IMR-90 (cell line): Measurements from ENCODE around the gene CKS1B. TPM values are rescaled to one million over a fixed set of nuclear protein-coding genes. Genes with fewer than 3 reads are reported as not detected.

Experiments used
- ATAC-seq: fragments of 200-7000 bp; cut with Tn5 transposase; 2 replicates; pipeline ENCODE4 v1.9.1; 2020; ENCODE audit warnings: low read depth, mild to moderate bottlenecking, moderate library complexity
- BruUV-seq: library from RNA; stranded (reverse); fragments of 400-500 nt; replicated peaks from 2 replicates; lab custom pipeline; 2021; lab: Mats Ljungman, UMichigan
- CTCF ChIA-PET: fragments of 300-600 bp; formaldehyde crosslinking; extraction: SDS; loops from one replicate; lab custom pipeline; 2021; ENCODE audit warnings: antibody characterized with exemption; lab: Yijun Ruan, JAX
- POLR2A ChIA-PET: fragments of 300-600 bp; sonication (Branson Sonifier 250); formaldehyde crosslinking; loops from one replicate; lab custom pipeline; 2022; ENCODE audit warnings: antibody characterized with exemption; ENCODE audit not compliant: unreplicated experiment; lab: Charles Lee
- DNase-seq: peaks from one replicate; pipeline ENCODE4 v3.0.0; 2013
- H2AFZ ChIP-seq: replicated peaks from 2 replicates; pipeline ENCODE3; 2013; ENCODE audit warnings: low read length, mild to moderate bottlenecking; ENCODE audit not compliant: poor library complexity
- H2AK5ac ChIP-seq: 2 replicates; pipeline ENCODE4 v1.6.1; 2013; ENCODE audit warnings: low read depth, low read length, inconsistent platforms
- H2AK9ac ChIP-seq: replicated peaks from 2 replicates; pipeline ENCODE3; 2013; ENCODE audit warnings: mild to moderate bottlenecking, low read depth, low read length, moderate library complexity; ENCODE audit not compliant: poor library complexity
- H2BK120ac ChIP-seq: 2 replicates; pipeline ENCODE4 v1.6.1; 2013; ENCODE audit warnings: low read depth, low read length, inconsistent platforms
- H2BK15ac ChIP-seq: 3 replicates; pipeline ENCODE4 v1.6.1; 2013; ENCODE audit warnings: low read depth, low read length, inconsistent platforms
- H2BK20ac ChIP-seq: 2 replicates; pipeline ENCODE4 v1.6.1; 2013; ENCODE audit warnings: low read depth, mild to moderate bottlenecking, inconsistent platforms, low read length, moderate library complexity
- H2BK5ac ChIP-seq: 2 replicates; pipeline ENCODE4 v1.6.1; 2013; ENCODE audit warnings: mild to moderate bottlenecking, low read depth, low read length, inconsistent platforms; ENCODE audit not compliant: poor library complexity, severe bottlenecking
- H3K14ac ChIP-seq: replicated peaks from 2 replicates; pipeline ENCODE4 v1.6.1; 2013; ENCODE audit warnings: low read depth, low read length, inconsistent platforms
- H3K18ac ChIP-seq: 2 replicates; pipeline ENCODE4 v1.6.1; 2013; ENCODE audit warnings: low read depth, low read length, control low read depth
- H3K23ac ChIP-seq: 2 replicates; pipeline ENCODE4 v1.6.1; 2013; ENCODE audit warnings: low read depth, low read length, inconsistent platforms
- H3K27ac ChIP-seq: 2 replicates; pipeline ENCODE4 v1.5.1; 2013; ENCODE audit warnings: mild to moderate bottlenecking, control low read depth, low read length; ENCODE audit not compliant: insufficient read depth
- H3K27me3 ChIP-seq: 2 replicates; pipeline ENCODE4 v1.6.1; 2013; ENCODE audit warnings: low read length; ENCODE audit not compliant: control insufficient read depth, insufficient read depth
- H3K36me3 ChIP-seq: 2 replicates; pipeline ENCODE4 v1.6.1; 2013; ENCODE audit warnings: low read length, mixed read lengths; ENCODE audit not compliant: control insufficient read depth, insufficient read depth
- H3K4ac ChIP-seq: 2 replicates; pipeline ENCODE4 v1.6.1; 2013; ENCODE audit warnings: low read depth, low read length, inconsistent platforms
- H3K4me1 ChIP-seq: 2 replicates; pipeline ENCODE4 v1.6.1; 2013; ENCODE audit warnings: low read length, mixed read lengths; ENCODE audit not compliant: control insufficient read depth, insufficient read depth
- H3K4me2 ChIP-seq: 2 replicates; pipeline ENCODE4 v1.6.1; 2013; ENCODE audit warnings: low read depth, mild to moderate bottlenecking, control low read depth, low read length, moderate library complexity
- H3K4me3 ChIP-seq: 2 replicates; pipeline ENCODE4 v1.5.1; 2013; ENCODE audit warnings: low read depth, mild to moderate bottlenecking, control low read depth, low read length, moderate library complexity; ENCODE audit not compliant: insufficient read depth
- H3K56ac ChIP-seq: 2 replicates; pipeline ENCODE4 v1.6.1; 2013; ENCODE audit warnings: low read length, inconsistent platforms; ENCODE audit not compliant: insufficient read depth; ENCODE audit errors: extremely low read depth
- H3K79me1 ChIP-seq, 2 experiments: 2 replicates each; pipeline ENCODE4 v1.6.1; 2013; ENCODE audit warnings: low read length in 2 of 2, inconsistent platforms in 1 of 2, low read depth in 1 of 2
- H3K9ac ChIP-seq: 2 replicates; pipeline ENCODE4 v1.6.1; 2013; ENCODE audit warnings: low read depth, low read length, control low read depth
- H3K9me1 ChIP-seq: 2 replicates; pipeline ENCODE4 v1.6.1; 2013; ENCODE audit warnings: low read length, inconsistent platforms; ENCODE audit not compliant: insufficient read depth
- H3K9me3 ChIP-seq: 2 replicates; pipeline ENCODE4 v1.6.1; 2013; ENCODE audit warnings: low read length; ENCODE audit not compliant: control insufficient read depth, insufficient read depth
- H4K20me1 ChIP-seq: 2 replicates; pipeline ENCODE4 v1.6.1; 2013; ENCODE audit warnings: low read length, inconsistent platforms; ENCODE audit not compliant: insufficient read depth
- H4K5ac ChIP-seq: 2 replicates; pipeline ENCODE4 v1.6.1; 2013; ENCODE audit warnings: mild to moderate bottlenecking, low read depth, low read length, control low read depth
- H4K8ac ChIP-seq, 2 experiments: 2 replicates each; pipeline ENCODE4 v1.6.1; 2013; ENCODE audit warnings: low read depth in 2 of 2, low read length in 2 of 2, control low read depth in 1 of 2, inconsistent platforms in 1 of 2
- H4K91ac ChIP-seq: 2 replicates; pipeline ENCODE4 v1.6.1; 2013; ENCODE audit warnings: low read depth, low read length, inconsistent platforms; ENCODE audit not compliant: insufficient read depth
- BHLHE40 ChIP-seq: fragments of 150-350 bp; IDR thresholded peaks from 2 replicates; pipeline ENCODE4 v1.6.1; 2016; ENCODE audit warnings: mild to moderate bottlenecking, low read depth, low read length
- CHD1 ChIP-seq: IDR thresholded peaks from 2 replicates; pipeline ENCODE4 v1.6.1; 2012; ENCODE audit warnings: low read depth, low read length, improper control_type of control experiment
- CTCF ChIP-seq: conservative IDR thresholded peaks from 2 replicates; pipeline ENCODE4 v1.5.1; 2012; ENCODE audit warnings: mild to moderate bottlenecking, low read depth, low read length, improper control_type of control experiment
- FOS ChIP-seq: fragments of 150-350 bp; IDR thresholded peaks from 2 replicates; pipeline ENCODE4 v1.6.1; 2016; ENCODE audit warnings: low read depth, low read length
- MAFK ChIP-seq: IDR thresholded peaks from 2 replicates; pipeline ENCODE4 v1.6.1; 2012; ENCODE audit warnings: low read depth, low read length, improper control_type of control experiment
- MAZ ChIP-seq: IDR thresholded peaks from 2 replicates; pipeline ENCODE4 v1.6.1; 2012; ENCODE audit warnings: low read depth, mild to moderate bottlenecking, low read length, improper control_type of control experiment, moderate library complexity, borderline replicate concordance
- MXI1 ChIP-seq: IDR thresholded peaks from 2 replicates; pipeline ENCODE4 v1.6.1; 2012; ENCODE audit warnings: low read depth, mild to moderate bottlenecking, low read length, moderate library complexity, borderline replicate concordance
- NFE2L2 ChIP-seq: fragments of 150-350 bp; IDR thresholded peaks from 2 replicates; pipeline ENCODE4 v1.6.1; 2016; ENCODE audit warnings: low read depth, mild to moderate bottlenecking, low read length
- POLR2A ChIP-seq: IDR thresholded peaks from 2 replicates; pipeline ENCODE4 v1.6.1; 2012; ENCODE audit warnings: mild to moderate bottlenecking, low read depth, low read length
- RFX5 ChIP-seq: IDR thresholded peaks from 2 replicates; pipeline ENCODE4 v1.8.0; 2012; ENCODE audit warnings: low read depth, mild to moderate bottlenecking, low read length, moderate library complexity
- SMC3 ChIP-seq: fragments of 150-350 bp; IDR thresholded peaks from 2 replicates; pipeline ENCODE4 v1.6.1; 2016; ENCODE audit warnings: low read depth, mild to moderate bottlenecking, antibody characterized with exemption, low read length, moderate library complexity
- USF2 ChIP-seq: fragments of 150-350 bp; IDR thresholded peaks from 2 replicates; pipeline ENCODE4 v1.6.1; 2017; ENCODE audit warnings: mild to moderate bottlenecking, antibody characterized with exemption, low read length, low read depth
- WGBS, 2 experiments: methylation state at CpG; one replicate each; pipeline versions ENCODE4 v1.1.5 to v1.1.7; 2013; ENCODE audit warnings: missing lambda C conversion rate in 2 of 2; ENCODE audit not compliant: insufficient read length in 1 of 2; ENCODE audit errors: extremely low coverage in 2 of 2; 5-methylcytosine and 5-hydroxymethylcytosine counted together
- dilution Hi-C: fragments of 300-500 bp; cut with HindIII; formaldehyde crosslinking; loops from one replicate; pipeline ENCODE4 v1.14.3; 2018; ENCODE audit warnings: low sequenced_read_pairs; ENCODE audit not compliant: unreplicated experiment
- in situ Hi-C: fragments of 300-500 bp; cut with MboI; formaldehyde crosslinking; loops from 3 replicates; pipeline ENCODE4 v1.14.3; 2019; ENCODE audit warnings: low sequenced_read_pairs, inconsistent platforms, mixed read lengths
- intact Hi-C: fragments of 100-400 bp; cut with micrococcal nuclease; formaldehyde crosslinking; loops from 2 replicates; pipeline ENCODE4 v1.10.0; 2022
- polyA plus RNA-seq, 3 experiments: library from polyadenylated mRNA; depleted of rRNA; stranded (reverse); fragments of >200 nt; gene quantifications; 2 replicates each; pipeline ENCODE4 v1.2.3, GENCODE V29; 2012; ENCODE audit warnings: low replicate concordance in 1 of 3
- total RNA-seq: library from RNA; depleted of rRNA; stranded (reverse); fragments of >200 nt; gene quantifications from 2 replicates; pipeline ENCODE4 v1.2.3, GENCODE V29; 2012

CKS1B gene
- total and polyA plus RNA-seq, 2 of the 4 experiments (the other 2 are of a cell fraction), result 140 to 195 TPM

GRCh38 chr1:155000726-155001424 lies 26.4 kb downstream of the CKS1B start (continued):
- no peak for TF ChIP-seq USF2
- TF ChIP-seq RFX5, result no peak; the same call in 1 of the 2 replicates
- no peak for TF ChIP-seq NFE2L2

- ATAC-seq, result no peak
- Histone ChIP-seq H3K18ac (peak overlapping the region; percentile 48), H2BK20ac (no peak overlapping the region; the same call in none of the 2 replicates), H3K4me1 (peaks cover 21% of the 10 kb centered on the region), H3K27me3 (no peaks in the 10 kb centered on the region), H2BK5ac (peak overlapping the region; percentile 94), H3K27ac (peak overlapping the region; percentile 94), H4K20me1 (no peaks in the 10 kb centered on the region), H2AK5ac (peak overlapping the region; percentile 97), H3K79me1 (peaks cover 14 to 55% of the 10 kb centered on the region in 2 experiments), H2AFZ (peak overlapping the region; percentile 92), H3K9ac (peak overlapping the region; percentile 78), H3K4me3 (peak overlapping the region; percentile 75), H3K36me3 (no peaks in the 10 kb centered on the region; the same call in 1 of the 2 replicates), H3K56ac (peak overlapping the region; percentile 82), H3K23ac (peak overlapping the region; percentile 81), H3K9me1 (peaks cover 12% of the 10 kb centered on the region), H2BK15ac (peak overlapping the region; percentile 49; the same call in 2 of the 3 replicates), H2AK9ac (peak overlapping the region; percentile 99), H3K14ac (peak overlapping the region; percentile 87; the same call in 1 of the 2 replicates), H2BK120ac (peak overlapping the region; percentile 74), H4K5ac (peak overlapping the region; percentile 46; the same call in 1 of the 2 replicates), H3K4ac (peak overlapping the region; percentile 87), H3K4me2 (peak overlapping the region; percentile 94), H4K91ac (peak overlapping the region; percentile 58; the same call in 1 of the 2 replicates), H4K8ac (peak overlapping the region; percentile 11 to 91; a peak in 3 of 4 replicates), H3K9me3 (no peaks in the 10 kb centered on the region)
- no TSS peak for BruUV-seq
- no CpG with 5 or more reads among the region's 11 CpGs for WGBS, 2 experiments
- ChIA-PET POLR2A (no interaction called here), CTCF (interaction anchor here (0.9 kb wide), 1 partner anchor 31 kb away, joined by 4 read pairs; the partner anchor contains the start of gene SHC1)
- dilution Hi-C loops, result no loop called here
- no peak for DNase-seq
- intact Hi-C loops, result loop anchor here (1.0 to 5.0 kb wide), 3 partner anchors 29 to 65 kb away; partner anchors contain the start of genes ADAM15 and PMVK
- in situ Hi-C loops, result no loop called here
- no peak for TF ChIP-seq USF2
- no peak for TF ChIP-seq SMC3
- TF ChIP-seq POLR2A, result no peak
- TF ChIP-seq FOS, result no peak
- TF ChIP-seq CTCF, result no peak
- TF ChIP-seq MAFK, result no peak
- TF ChIP-seq BHLHE40, result no peak
- no peak for TF ChIP-seq MAZ
- no peak for TF ChIP-seq NFE2L2
- no peak for TF ChIP-seq MXI1
- no peak for TF ChIP-seq CHD1
- TF ChIP-seq RFX5, result no peak
Observed at GRCh38 chr1:155001425-155001674, 26.9 kb downstream of the CKS1B start.
